ENCODE results near the gene CHFR.

DNA sequence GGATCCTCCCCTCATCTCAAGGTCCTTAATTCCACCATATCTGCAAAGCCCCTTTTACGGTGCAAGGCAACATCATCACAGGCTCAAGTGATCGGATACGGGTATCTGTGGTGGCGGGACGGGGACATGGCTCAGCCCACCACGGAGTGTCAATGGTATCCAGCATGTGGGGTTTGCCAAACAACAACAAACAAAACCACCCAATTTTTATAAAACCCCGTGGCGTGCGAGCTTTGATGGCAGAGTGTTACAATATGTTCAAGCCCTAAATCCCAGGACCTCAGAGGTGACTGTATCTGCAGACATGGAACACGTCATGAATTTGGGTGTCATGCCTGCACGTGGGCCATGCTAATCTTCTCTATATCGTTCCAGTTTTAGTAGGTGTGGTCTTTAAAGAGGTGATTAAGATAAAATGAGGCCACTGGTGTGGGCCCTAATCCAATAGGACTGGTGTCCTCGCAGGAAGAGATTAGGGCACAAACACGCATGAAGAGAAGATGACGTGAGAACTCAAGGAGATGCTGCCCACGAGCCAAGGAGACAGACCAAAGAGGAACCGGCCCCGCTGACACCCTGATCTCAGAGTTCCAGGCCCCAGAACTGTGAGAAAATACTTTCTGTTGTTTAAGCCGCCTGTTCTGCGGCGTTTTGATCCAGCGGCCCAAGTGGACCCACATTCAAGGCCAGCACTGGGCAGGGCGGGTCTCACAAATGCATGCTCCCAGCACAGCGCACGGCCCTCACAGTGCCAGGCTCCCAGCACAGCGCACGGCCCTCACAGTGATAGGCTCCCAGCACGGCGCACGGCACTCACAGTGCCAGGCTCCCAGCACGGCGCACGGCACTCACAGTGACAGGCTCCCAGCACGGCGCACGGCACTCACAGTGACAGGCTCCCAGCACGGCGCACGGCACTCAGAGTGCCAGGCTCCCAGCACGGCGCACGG is 52.1 kb downstream of the CHFR start:
- TF ChIP-seq, protein P1, sequence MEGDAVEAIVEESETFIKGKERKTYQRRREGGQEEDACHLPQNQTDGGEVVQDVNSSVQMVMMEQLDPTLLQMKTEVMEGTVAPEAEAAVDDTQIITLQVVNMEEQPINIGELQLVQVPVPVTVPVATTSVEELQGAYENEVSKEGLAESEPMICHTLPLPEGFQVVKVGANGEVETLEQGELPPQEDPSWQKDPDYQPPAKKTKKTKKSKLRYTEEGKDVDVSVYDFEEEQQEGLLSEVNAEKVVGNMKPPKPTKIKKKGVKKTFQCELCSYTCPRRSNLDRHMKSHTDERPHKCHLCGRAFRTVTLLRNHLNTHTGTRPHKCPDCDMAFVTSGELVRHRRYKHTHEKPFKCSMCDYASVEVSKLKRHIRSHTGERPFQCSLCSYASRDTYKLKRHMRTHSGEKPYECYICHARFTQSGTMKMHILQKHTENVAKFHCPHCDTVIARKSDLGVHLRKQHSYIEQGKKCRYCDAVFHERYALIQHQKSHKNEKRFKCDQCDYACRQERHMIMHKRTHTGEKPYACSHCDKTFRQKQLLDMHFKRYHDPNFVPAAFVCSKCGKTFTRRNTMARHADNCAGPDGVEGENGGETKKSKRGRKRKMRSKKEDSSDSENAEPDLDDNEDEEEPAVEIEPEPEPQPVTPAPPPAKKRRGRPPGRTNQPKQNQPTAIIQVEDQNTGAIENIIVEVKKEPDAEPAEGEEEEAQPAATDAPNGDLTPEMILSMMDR (conservative IDR thresholded peaks at IDR 0.05; ENCODE audit: low read length), result no peak
- TF ChIP-seq EZH2phosphoT487 (IDR thresholded peaks at IDR 0.05; ENCODE audit: borderline replicate concordance, low read depth, low read length), result no peak
